Muscle of leg (tissue), 11 donors: Measurements from ENCODE around the gene KNOP1. TPM values are rescaled to one million over a fixed set of nuclear protein-coding genes. Genes with fewer than 3 reads are reported as not detected.
A peak's percentile ranks its signal among the peaks of the same experiment; 100 is the strongest.

ENCODE experiments used
- DNase-seq: peaks from one replicate; pipeline ENCODE4 v3.0.0; 2013
- H3K27ac ChIP-seq: one replicate; pipeline ENCODE4 v1.5.1; 2013; ENCODE audit warnings: mild to moderate bottlenecking, low read length, control low read depth
- H3K27me3 ChIP-seq: one replicate; pipeline ENCODE4 v1.6.1; 2013; ENCODE audit warnings: low read length; ENCODE audit not compliant: control insufficient read depth, insufficient read depth
- H3K36me3 ChIP-seq: one replicate; pipeline ENCODE4 v1.6.1; 2013; ENCODE audit warnings: low read length; ENCODE audit not compliant: control insufficient read depth, insufficient read depth
- H3K4me1 ChIP-seq: one replicate; pipeline ENCODE4 v1.6.1; 2013; ENCODE audit warnings: low read length; ENCODE audit not compliant: control insufficient read depth, insufficient read depth
- H3K4me3 ChIP-seq: one replicate; pipeline ENCODE4 v1.5.1; 2013; ENCODE audit warnings: low read length, control low read depth
- H3K9me3 ChIP-seq: replicated peaks from 2 replicates; pipeline ENCODE4 v1.6.1; 2013; ENCODE audit warnings: low read depth, low read length; ENCODE audit not compliant: control insufficient read depth
- WGBS: methylation state at CpG from one replicate; pipeline ENCODE4 v1.1.5; 2013; ENCODE audit warnings: missing lambda C conversion rate; ENCODE audit not compliant: insufficient coverage; 5-methylcytosine and 5-hydroxymethylcytosine counted together
- polyA plus RNA-seq, 8 donors: library from polyadenylated mRNA; unstranded; fragments of 120-200 nt; gene quantifications; one replicate each; pipeline versions ENCODE4 v1.2.1 to v1.2.3, GENCODE V29; 2013; ENCODE audit warnings: inconsistent platforms in 1 of 8, low replicate concordance in 1 of 8; ENCODE audit not compliant: insufficient read length in 8 of 8, insufficient read depth in 1 of 8
- total RNA-seq: library from RNA; stranded (reverse); fragments of 120-200 nt; gene quantifications from one replicate; pipeline ENCODE4 v1.2.4, GENCODE V29; 2013

The KNOP1 gene
- total and polyA plus RNA-seq, 9 donors, result 22.3 to 40.2 (median 23.5) TPM

DNA sequence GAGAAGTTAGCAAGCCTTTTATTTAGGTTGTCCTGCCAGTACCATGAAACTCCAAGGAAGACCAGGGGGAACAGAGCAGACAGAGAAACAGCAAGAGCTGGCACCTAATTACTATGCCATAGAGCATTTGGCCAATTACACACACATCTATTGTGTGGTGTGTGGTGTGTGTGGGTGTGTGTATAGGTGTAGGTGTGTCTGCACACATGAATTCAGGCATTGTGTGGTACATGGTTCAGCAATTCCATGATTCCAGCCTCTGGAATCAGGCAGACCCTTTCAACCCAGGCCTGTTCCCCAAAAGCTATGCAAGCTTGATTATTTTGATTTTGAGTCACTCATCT is 25.8 kb upstream of the KNOP1 start:
- no peak for DNase-seq

DNA sequence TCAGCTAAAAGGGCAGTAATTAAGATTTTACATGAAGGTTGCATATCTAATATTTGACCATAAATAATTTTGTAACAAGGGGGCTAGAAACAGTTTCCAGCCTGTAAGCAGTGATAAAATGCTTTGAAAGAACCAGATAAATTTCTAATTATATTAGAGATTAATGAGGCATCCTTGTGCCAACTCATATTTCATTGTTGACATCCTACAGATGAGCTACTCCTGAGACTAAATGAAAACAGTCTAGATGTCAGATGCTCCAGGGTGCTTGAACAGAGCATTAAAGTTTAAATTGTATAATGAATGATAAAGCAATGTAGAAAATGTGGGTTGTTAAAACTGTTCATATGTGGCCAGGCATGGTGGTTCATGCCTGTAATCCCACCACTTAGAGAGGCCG is 23.3 kb upstream of the KNOP1 start:
- H3K27ac ChIP-seq, result no peak overlapping the region
- peaks cover 4% of the 10 kb centered on the region for H3K4me1 ChIP-seq
- WGBS, result 100% methylated on average over 1 of the region's 1 CpG
- H3K27me3 ChIP-seq, result no peaks in the 10 kb centered on the region
- no peaks in the 10 kb centered on the region for H3K9me3 ChIP-seq
- DNase-seq, result no peak
- H3K4me3 ChIP-seq, result no peak overlapping the region
- peaks cover 7% of the 10 kb centered on the region for H3K36me3 ChIP-seq

More for the DNA sequence above, 25.8 kb upstream of the KNOP1 start:
- Histone ChIP-seq H3K4me1 (peaks cover 4% of the 10 kb centered on the region), H3K36me3 (no peaks in the 10 kb centered on the region), H3K27ac (no peak overlapping the region), H3K9me3 (no peaks in the 10 kb centered on the region), H3K27me3 (no peaks in the 10 kb centered on the region), H3K4me3 (no peak overlapping the region)

DNA sequence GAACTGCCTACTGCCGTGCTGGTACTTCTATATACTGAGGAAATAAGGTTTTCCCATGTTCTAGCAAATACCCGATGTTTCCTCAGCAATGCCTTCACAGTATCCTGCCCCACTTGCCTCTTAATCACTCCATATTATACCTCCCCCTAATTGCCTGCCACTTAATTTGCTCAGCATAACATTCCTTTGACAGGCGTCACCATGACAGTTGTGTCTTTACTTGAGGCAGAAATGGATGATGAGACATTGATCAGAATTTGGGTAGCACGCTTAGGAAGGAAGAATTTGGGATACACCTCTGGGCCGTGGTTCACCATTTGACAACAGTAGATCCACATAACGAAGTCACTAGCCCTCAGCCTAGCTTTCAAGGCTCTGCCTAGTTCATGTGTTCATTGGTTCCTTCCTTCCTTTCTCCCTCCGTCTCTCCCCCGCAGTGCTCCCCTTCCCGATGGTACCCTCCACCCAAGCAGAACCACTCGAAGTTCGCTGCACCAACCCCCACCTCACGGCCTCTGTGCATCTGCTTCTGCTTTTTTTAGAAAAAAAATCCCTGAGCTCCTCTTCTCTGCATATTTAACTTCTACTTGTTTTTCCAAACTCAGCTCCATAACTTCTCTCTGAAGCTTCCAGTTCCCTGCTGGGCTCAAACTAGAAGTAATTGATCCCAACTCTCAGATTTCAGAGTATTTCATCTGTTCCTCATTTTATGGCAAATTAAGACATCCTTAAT is 19.4 kb upstream of the KNOP1 start:
- H3K9me3 ChIP-seq, result no peaks in the 10 kb centered on the region
- WGBS, result 55% methylated on average over 8 of the region's 12 CpGs
- no peaks in the 10 kb centered on the region for H3K27me3 ChIP-seq
- H3K4me1 ChIP-seq, result no peaks in the 10 kb centered on the region
- no peak overlapping the region for H3K4me3 ChIP-seq
- no peak overlapping the region for H3K27ac ChIP-seq
- peaks cover 23% of the 10 kb centered on the region for H3K36me3 ChIP-seq
- DNase-seq, result peak; percentile 28

DNA sequence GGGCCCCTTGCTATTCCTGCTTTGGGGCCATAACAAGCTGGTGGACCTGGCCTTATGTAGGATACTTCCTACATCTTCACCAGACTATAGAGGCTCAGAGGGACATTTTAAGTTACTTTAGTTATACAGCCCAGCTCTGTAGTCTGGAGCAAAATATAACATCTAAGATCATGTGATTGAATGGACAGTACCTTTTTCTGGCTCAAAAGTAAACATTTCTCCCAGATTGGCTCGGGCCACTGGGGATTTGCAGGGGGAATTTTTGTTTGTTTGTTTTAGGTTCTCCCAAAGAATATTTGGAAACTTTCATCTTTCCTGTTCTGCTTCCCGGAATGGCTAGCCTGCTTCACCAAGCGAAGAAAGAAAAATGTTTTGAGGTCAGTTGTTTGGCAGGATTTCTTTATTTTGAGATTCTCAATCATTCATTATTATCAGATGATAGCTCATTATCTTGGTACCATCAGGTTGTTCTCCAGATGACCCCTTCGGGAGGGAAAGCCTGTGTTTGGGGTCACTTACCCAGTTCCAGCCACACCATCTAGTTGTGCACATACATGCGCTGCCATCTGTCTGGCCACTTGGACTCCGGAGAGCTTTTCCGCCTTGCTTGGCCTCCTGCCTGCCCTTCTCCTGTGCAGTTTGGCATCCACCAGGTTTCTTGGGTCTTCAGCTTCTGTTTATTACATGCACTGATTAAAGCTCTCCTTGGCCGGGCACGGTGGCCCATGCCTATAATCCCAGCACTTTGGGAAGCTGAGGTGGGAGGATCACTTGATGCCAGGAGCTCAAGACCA is 17.2 kb upstream of the KNOP1 start:
- Histone ChIP-seq H3K36me3 (peaks cover 33% of the 10 kb centered on the region), H3K27me3 (no peaks in the 10 kb centered on the region), H3K4me3 (no peak overlapping the region), H3K4me1 (no peaks in the 10 kb centered on the region), H3K27ac (no peak overlapping the region), H3K9me3 (no peaks in the 10 kb centered on the region)
- 91% methylated on average over 4 of the region's 9 CpGs for WGBS
- no peak for DNase-seq

DNA sequence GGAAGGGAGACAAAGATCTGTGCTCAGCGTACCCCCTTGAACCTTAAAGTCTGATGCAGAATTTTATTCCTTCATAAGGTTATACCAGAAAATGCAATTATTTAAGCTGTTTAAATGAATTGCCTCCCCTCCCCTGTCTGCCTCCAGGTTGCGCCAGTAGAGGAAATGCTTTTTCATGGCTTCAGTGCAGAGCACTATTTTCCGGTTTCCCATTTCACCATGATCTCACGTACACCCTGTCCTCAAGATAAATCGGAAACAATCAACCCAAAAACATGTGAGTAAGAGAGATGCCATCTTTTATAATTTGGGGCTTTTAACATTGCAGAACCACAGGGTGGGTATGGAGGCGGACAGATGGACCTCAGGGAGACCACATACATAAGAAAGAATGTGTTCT is 15.5 kb upstream of the KNOP1 start:
- Histone ChIP-seq H3K9me3 (no peaks in the 10 kb centered on the region), H3K27me3 (no peaks in the 10 kb centered on the region), H3K4me3 (no peak overlapping the region), H3K4me1 (no peaks in the 10 kb centered on the region), H3K27ac (no peak overlapping the region), H3K36me3 (peaks cover 33% of the 10 kb centered on the region)
- 100% methylated on average over 1 of the region's 6 CpGs for WGBS
- no peak for DNase-seq

DNA sequence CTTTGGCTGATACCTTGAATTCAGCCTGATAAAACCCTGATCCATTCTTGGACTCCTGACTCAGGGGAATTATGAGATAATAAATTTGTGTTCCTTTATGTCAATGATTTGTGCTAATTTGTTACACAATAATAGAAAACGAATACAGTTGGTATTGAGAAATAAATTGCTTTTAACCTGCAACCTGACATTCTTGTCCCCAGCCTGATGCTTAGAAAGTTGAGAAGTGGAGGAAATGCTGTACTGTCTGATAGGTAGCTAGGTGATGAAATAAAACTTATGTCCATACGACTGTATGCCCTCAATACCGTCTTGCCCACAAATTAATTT is 10.6 kb upstream of the KNOP1 start:
- Histone ChIP-seq H3K27ac (no peak overlapping the region), H3K9me3 (no peaks in the 10 kb centered on the region), H3K36me3 (peaks cover 14% of the 10 kb centered on the region), H3K4me3 (no peak overlapping the region), H3K27me3 (no peaks in the 10 kb centered on the region), H3K4me1 (no peaks in the 10 kb centered on the region)
- DNase-seq, result no peak
- WGBS, result no CpG with 5 or more reads among the region's 3 CpGs

DNA sequence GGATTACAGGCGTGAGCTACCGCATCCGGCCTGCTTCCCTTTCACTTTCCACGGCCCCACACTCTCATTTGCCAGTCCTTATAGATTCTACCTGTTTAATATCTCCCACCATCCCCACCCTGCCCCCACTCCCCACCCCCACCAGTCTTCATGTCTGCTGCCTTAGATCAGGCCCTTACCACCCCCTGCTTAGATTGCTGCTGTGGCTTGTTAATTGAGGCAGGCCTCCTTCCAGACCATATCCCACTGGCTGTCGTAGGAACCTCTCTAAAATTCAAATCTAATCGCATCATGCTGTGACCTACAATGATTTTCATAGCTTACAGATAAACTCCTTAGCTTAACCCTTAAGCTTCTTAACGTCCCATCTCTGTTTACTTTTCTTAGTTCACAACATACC is 5.0 kb upstream of the KNOP1 start:
- Histone ChIP-seq H3K4me1 (peaks cover 6% of the 10 kb centered on the region), H3K4me3 (no peak overlapping the region), H3K36me3 (no peaks in the 10 kb centered on the region), H3K27me3 (no peaks in the 10 kb centered on the region), H3K9me3 (no peaks in the 10 kb centered on the region), H3K27ac (no peak overlapping the region)
- WGBS, result 72% methylated on average over 5 of the region's 7 CpGs
- no peak for DNase-seq

DNA sequence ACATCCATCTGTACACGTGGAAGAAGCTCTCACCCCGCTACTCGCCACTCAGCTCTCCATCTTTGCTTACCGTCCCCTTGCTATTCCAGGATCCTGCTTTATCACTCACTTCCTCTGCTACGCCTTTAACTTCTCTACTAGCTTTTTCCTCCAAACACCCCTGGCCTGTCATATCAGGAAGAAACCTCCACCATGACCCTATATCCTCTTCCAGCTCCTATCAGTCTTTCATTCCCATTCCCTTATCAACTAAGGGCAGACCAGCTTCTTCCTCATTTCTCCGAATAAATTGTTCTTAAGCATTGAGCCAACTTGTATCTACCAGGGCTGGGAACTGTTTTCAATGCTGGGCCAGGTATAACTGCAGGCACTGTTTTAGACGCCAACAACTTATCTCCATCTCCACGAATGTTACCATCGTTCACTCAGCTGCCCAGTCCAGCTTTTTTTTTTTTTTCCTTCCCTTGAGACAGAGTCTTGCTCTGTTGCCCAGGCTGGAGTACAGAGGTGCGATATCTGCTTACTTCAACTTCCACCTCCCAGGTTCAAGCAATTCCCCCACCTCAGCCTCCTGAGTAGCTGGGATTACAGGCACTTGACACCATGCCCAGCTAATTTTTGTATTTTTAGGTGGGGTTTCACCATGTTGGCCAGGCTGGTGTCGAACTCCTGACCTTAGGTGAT is 4.4 kb upstream of the KNOP1 start:
- no peak for DNase-seq
- 77% methylated on average over 10 of the region's 11 CpGs for WGBS
- no peaks in the 10 kb centered on the region for H3K9me3 ChIP-seq
- no peak overlapping the region for H3K27ac ChIP-seq
- H3K4me3 ChIP-seq, result no peak overlapping the region
- H3K4me1 ChIP-seq, result peaks cover 6% of the 10 kb centered on the region
- no peaks in the 10 kb centered on the region for H3K27me3 ChIP-seq
- H3K36me3 ChIP-seq, result no peaks in the 10 kb centered on the region

DNA sequence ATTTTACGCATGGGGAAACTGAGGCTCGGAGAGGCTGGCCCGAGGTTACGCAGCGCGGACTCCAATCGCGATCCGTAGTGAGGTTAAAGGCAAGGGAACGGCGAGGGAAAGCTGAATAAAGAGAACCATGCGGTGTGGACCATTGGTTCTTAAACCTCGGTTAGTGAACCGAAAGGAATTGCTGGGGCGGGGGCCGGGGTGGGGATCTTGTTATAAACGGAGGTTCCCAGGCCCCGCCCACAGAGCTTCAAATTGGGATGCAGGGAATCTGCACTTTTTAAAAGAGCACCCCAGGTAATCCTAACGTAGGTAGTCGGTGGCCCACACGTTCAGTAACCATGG is 568 bp upstream of the KNOP1 start:
- Histone ChIP-seq H3K9me3 (no peaks in the 10 kb centered on the region), H3K27ac (peak overlapping the region; percentile 4), H3K36me3 (peaks cover 14% of the 10 kb centered on the region), H3K4me1 (peaks cover 17% of the 10 kb centered on the region), H3K27me3 (no peaks in the 10 kb centered on the region), H3K4me3 (peak overlapping the region; percentile 95)
- WGBS, result under 1% methylated on average over 18 of the region's 21 CpGs
- DNase-seq, result no peak

DNA sequence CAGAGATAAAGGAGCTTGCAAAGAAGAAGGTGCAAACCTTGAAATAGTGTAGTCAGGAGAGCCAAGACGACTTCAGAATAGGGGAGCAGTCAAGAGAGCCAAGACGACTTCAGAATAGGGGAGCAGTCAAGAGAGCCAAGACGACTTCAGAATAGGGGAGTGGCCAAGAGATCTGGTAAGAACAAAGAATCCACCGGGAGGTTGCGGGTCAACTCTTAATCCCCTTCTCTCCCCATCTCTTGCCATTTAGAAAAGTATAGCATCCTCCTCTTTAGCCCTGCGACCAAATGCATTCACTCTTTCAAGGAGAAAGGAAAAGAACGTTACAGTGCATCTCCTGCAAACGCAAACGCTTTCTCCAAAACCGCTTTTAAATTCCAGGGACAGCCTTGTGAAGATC is 713 bp downstream of the KNOP1 start:
- no peak for DNase-seq
- Histone ChIP-seq H3K4me1 (peaks cover 17% of the 10 kb centered on the region), H3K27ac (peak overlapping the region; percentile 77), H3K9me3 (no peaks in the 10 kb centered on the region), H3K36me3 (peaks cover 27% of the 10 kb centered on the region), H3K4me3 (peak overlapping the region; percentile 95), H3K27me3 (no peaks in the 10 kb centered on the region)
- WGBS, result 0% methylated on average over 5 of the region's 10 CpGs
